HEK293 (cell line): ENCODE measurements around the gene FUT8.
A peak's percentile ranks its signal among the peaks of the same experiment; 100 is the strongest.

Experiments used
- CTCF ChIA-PET: fragments of 350-600 bp; formaldehyde crosslinking; extraction: SDS; loops from one replicate; lab custom pipeline; 2021; ENCODE audit warnings: antibody characterized with exemption; lab: Yijun Ruan, JAX
- POLR2A ChIA-PET: fragments of 300-600 bp; formaldehyde crosslinking; extraction: SDS; loops from one replicate; lab custom pipeline; 2020; ENCODE audit warnings: antibody characterized with exemption, inconsistent platforms; lab: Yijun Ruan, JAX
- H3K27ac ChIP-seq: fragments of 200-500 bp; sonication (Bioruptor generic); 2 replicates; pipeline ENCODE4 v1.5.1; 2014; ENCODE audit warnings: low read depth, low read length, control low read depth, inconsistent platforms; ENCODE audit errors: extremely low read depth
- H3K36me3 ChIP-seq, 2 experiments: fragments of 200-500 bp in 1 of 2; sonication (Bioruptor generic) in 1 of 2; 1 replicate in 1 of 2; 2 replicates in 1 of 2; pipeline ENCODE4 v1.5.1; 2014 to 2017; ENCODE audit warnings: inconsistent platforms in 2 of 2, low read length in 2 of 2; ENCODE audit not compliant: control insufficient read depth in 2 of 2, insufficient read depth in 1 of 2
- H3K4me1 ChIP-seq: fragments of 200-500 bp; sonication (Bioruptor generic); 2 replicates; pipeline ENCODE4 v1.5.1; 2014; ENCODE audit warnings: mild to moderate bottlenecking, low read length, inconsistent platforms; ENCODE audit not compliant: control insufficient read depth, insufficient read depth
- H3K4me3 ChIP-seq: 2 replicates; pipeline ENCODE4 v1.5.1; 2011; ENCODE audit warnings: low read depth, mild to moderate bottlenecking, control low read depth, low read length, moderate library complexity
- H3K9me3 ChIP-seq: fragments of 200-500 bp; sonication (Bioruptor generic); 2 replicates; pipeline ENCODE4 v1.5.1; 2014; ENCODE audit warnings: low read depth, low read length, inconsistent platforms; ENCODE audit not compliant: control insufficient read depth, insufficient read depth
- ATF2 ChIP-seq: fragments of 450-650 bp; formaldehyde crosslinking; IDR thresholded peaks from 2 replicates; pipeline ENCODE4 v1.5.1; 2016; ENCODE audit warnings: missing biosample characterization, missing genetic modification characterization, low read depth
- GLI4 ChIP-seq: fragments of 450-650 bp; formaldehyde crosslinking; IDR thresholded peaks from 2 replicates; pipeline ENCODE4 v1.5.1; 2016; ENCODE audit warnings: missing biosample characterization, missing genetic modification characterization
- PRDM2 ChIP-seq: fragments of 450-650 bp; formaldehyde crosslinking; IDR thresholded peaks from 2 replicates; pipeline ENCODE4 v1.5.1; 2016; ENCODE audit warnings: missing biosample characterization, missing genetic modification characterization, borderline replicate concordance
- SETDB1 ChIP-seq: IDR thresholded peaks from one replicate; pipeline ENCODE4 v1.6.1; 2017; ENCODE audit warnings: mild to moderate bottlenecking, low read length, moderate library complexity, mixed read lengths; ENCODE audit not compliant: insufficient read length
- TSHZ1 ChIP-seq: fragments of 450-650 bp; formaldehyde crosslinking; IDR thresholded peaks from 2 replicates; pipeline ENCODE4 v1.5.1; 2016; ENCODE audit warnings: missing biosample characterization, missing genetic modification characterization, borderline replicate concordance
- ZFHX2 ChIP-seq: fragments of 450-650 bp; formaldehyde crosslinking; conservative IDR thresholded peaks from 2 replicates; pipeline ENCODE4 v1.5.1; 2016; ENCODE audit warnings: missing biosample characterization, missing genetic modification characterization
- ZNF148 ChIP-seq: fragments of 450-650 bp; formaldehyde crosslinking; IDR thresholded peaks from 2 replicates; pipeline ENCODE4 v1.5.0; 2017; ENCODE audit warnings: missing biosample characterization, missing genetic modification characterization, borderline replicate concordance
- ZNF18 ChIP-seq: fragments of 450-650 bp; formaldehyde crosslinking; IDR thresholded peaks from 2 replicates; pipeline ENCODE4 v1.5.1; 2016; ENCODE audit warnings: missing biosample characterization, missing genetic modification characterization
- ZNF248 ChIP-seq: fragments of 450-650 bp; formaldehyde crosslinking; IDR thresholded peaks from 2 replicates; pipeline ENCODE4 v1.5.1; 2017; ENCODE audit warnings: missing biosample characterization, missing genetic modification characterization
- ZNF274 ChIP-seq, 2 experiments: fragments of 200-500 bp in 1 of 2; fragments of 450-650 bp in 1 of 2; sonication (Bioruptor generic) in 1 of 2; formaldehyde crosslinking in 1 of 2; IDR thresholded peaks; 2 replicates each; pipeline versions ENCODE4 v1.5.1 to v1.6.1; 2014 to 2016; ENCODE audit warnings: borderline replicate concordance in 1 of 2, inconsistent platforms in 1 of 2, low read length in 1 of 2, missing biosample characterization in 1 of 2, missing genetic modification characterization in 1 of 2
- ZNF324 ChIP-seq: fragments of 450-650 bp; formaldehyde crosslinking; IDR thresholded peaks from 2 replicates; pipeline ENCODE4 v1.5.1; 2016; ENCODE audit warnings: missing biosample characterization, missing genetic modification characterization
- ZNF398 ChIP-seq: fragments of 450-650 bp; formaldehyde crosslinking; IDR thresholded peaks from 2 replicates; pipeline ENCODE4 v1.5.1; 2017; ENCODE audit warnings: missing biosample characterization, missing genetic modification characterization
- ZNF416 ChIP-seq: fragments of 450-650 bp; formaldehyde crosslinking; IDR thresholded peaks from 2 replicates; pipeline ENCODE4 v1.5.1; 2016; ENCODE audit warnings: missing biosample characterization, missing genetic modification characterization
- ZNF510 ChIP-seq: fragments of 450-650 bp; formaldehyde crosslinking; IDR thresholded peaks from 2 replicates; pipeline ENCODE4 v1.5.1; 2018; ENCODE audit warnings: mild to moderate bottlenecking, missing genetic modification characterization, missing biosample characterization; ENCODE audit not compliant: insufficient replicate concordance
- ZNF658 ChIP-seq: fragments of 450-650 bp; formaldehyde crosslinking; IDR thresholded peaks from 2 replicates; pipeline ENCODE4; 2016; ENCODE audit warnings: missing biosample characterization, missing genetic modification characterization
- ZNF677 ChIP-seq: fragments of 450-650 bp; IDR thresholded peaks from 2 replicates; pipeline ENCODE4 v1.5.0; 2018; ENCODE audit warnings: missing biosample characterization, mild to moderate bottlenecking, missing genetic modification characterization, moderate library complexity
- ZNF837 ChIP-seq: fragments of 450-650 bp; formaldehyde crosslinking; IDR thresholded peaks from 2 replicates; pipeline ENCODE4 v1.5.1; 2016; ENCODE audit warnings: missing biosample characterization, missing genetic modification characterization

The FUT8 gene

GRCh38 chr14:65656554-65656953 is 244.0 kb downstream of the FUT8 start:
- no peaks in the 10 kb centered on the region for H3K9me3 ChIP-seq
- no peaks in the 10 kb centered on the region for H3K4me1 ChIP-seq
- no peak overlapping the region for H3K27ac ChIP-seq
- TF ChIP-seq ZNF677: no peak
- peak; percentile 16 for TF ChIP-seq SETDB1
- TF ChIP-seq ZNF148 (tag by site-specific recombination): no peak
- TF ChIP-seq ZNF416: no peak
- no peak for TF ChIP-seq PRDM2 (tag by site-specific recombination)
- no peak for TF ChIP-seq ZNF274 (IDR thresholded peaks at IDR 0.05; ENCODE audit: low read length)
- peak; percentile 76; the same call in 1 of the 2 replicates for TF ChIP-seq ZNF274 (tag by site-specific recombination; IDR thresholded peaks at IDR 0.05; ENCODE audit: borderline replicate concordance)
- CTCF ChIA-PET: no interaction called here
- no peak overlapping the region for H3K4me3 ChIP-seq
- no peaks in the 10 kb centered on the region for H3K36me3 ChIP-seq
- POLR2A ChIA-PET: no interaction called here

GRCh38 chr14:65658202-65658601 is 245.7 kb downstream of the FUT8 start:
- ChIA-PET CTCF (no interaction called here), POLR2A (no interaction called here)
- no peaks in the 10 kb centered on the region for H3K9me3 ChIP-seq
- TF ChIP-seq ZNF398 (tag by site-specific recombination) (no peak), ZNF248 (tag by site-specific recombination) (no peak), ZNF18 (tag by site-specific recombination) (no peak), ATF2 (tag by site-specific recombination) (no peak), TSHZ1 (tag by site-specific recombination) (no peak), ZNF510 (tag by site-specific recombination) (no peak), ZNF324 (no peak), ZFHX2 (tag by site-specific recombination) (no peak), GLI4 (tag by site-specific recombination) (no peak), ZNF837 (tag by site-specific recombination) (no peak), ZNF658 (tag by site-specific recombination) (no peak)

More at GRCh38 chr14:65658202-65658601, 245.7 kb downstream of the FUT8 start:
- H3K4me1 ChIP-seq: no peaks in the 10 kb centered on the region
- no peaks in the 10 kb centered on the region for H3K36me3 ChIP-seq
- no peak overlapping the region for H3K27ac ChIP-seq
- H3K4me3 ChIP-seq: no peak overlapping the region
